Thyroid gland (tissue), 4 donors: ENCODE measurements around the gene TCEANC.

Source experiments
- POLR2A ChIP-seq, 2 donors: fragments of 450-650 bp; IDR thresholded peaks; one replicate each; pipeline ENCODE4 v1.6.1; 2017; ENCODE audit warnings: antibody characterized with exemption in 2 of 2, mild to moderate bottlenecking in 2 of 2, moderate library complexity in 1 of 2
- TF ChIP-seq, protein P1 (sequence below), 6 experiments: fragments of 200-600 bp in 3 of 6; fragments of 450-650 bp in 3 of 6; sonication (generic) in 3 of 6; IDR thresholded peaks; one replicate each; pipeline ENCODE4 v1.5.1; 2016 to 2019; ENCODE audit warnings: antibody characterized with exemption in 6 of 6, mild to moderate bottlenecking in 2 of 6, inconsistent platforms in 1 of 6, moderate library complexity in 1 of 6

DNA sequence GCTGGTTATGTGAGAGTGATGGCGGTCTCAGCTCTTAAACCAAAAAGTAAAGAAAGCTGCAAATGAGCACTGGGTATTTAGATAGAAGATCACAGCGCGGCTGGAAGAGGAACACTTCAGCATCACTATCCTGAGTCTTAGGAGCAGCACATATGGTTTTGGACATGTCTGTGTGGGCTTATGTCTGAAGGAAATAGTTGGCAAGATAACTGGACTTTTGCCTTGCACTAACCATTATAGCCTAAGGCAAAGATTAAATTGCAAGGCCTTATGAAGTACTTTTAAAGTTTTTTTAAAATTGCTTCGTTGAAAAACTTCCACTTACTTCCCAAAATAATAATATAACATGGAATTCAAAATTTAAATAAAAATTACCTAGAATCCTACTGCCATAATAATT, 31.4 kb downstream of the TCEANC start:
- TF ChIP-seq, protein P1, sequence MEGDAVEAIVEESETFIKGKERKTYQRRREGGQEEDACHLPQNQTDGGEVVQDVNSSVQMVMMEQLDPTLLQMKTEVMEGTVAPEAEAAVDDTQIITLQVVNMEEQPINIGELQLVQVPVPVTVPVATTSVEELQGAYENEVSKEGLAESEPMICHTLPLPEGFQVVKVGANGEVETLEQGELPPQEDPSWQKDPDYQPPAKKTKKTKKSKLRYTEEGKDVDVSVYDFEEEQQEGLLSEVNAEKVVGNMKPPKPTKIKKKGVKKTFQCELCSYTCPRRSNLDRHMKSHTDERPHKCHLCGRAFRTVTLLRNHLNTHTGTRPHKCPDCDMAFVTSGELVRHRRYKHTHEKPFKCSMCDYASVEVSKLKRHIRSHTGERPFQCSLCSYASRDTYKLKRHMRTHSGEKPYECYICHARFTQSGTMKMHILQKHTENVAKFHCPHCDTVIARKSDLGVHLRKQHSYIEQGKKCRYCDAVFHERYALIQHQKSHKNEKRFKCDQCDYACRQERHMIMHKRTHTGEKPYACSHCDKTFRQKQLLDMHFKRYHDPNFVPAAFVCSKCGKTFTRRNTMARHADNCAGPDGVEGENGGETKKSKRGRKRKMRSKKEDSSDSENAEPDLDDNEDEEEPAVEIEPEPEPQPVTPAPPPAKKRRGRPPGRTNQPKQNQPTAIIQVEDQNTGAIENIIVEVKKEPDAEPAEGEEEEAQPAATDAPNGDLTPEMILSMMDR (IDR thresholded peaks at IDR 0.05): no peak
- no peak for TF ChIP-seq POLR2A (IDR thresholded peaks at IDR 0.05)
